HG02938 (cell line): ENCODE data around the gene GALNT9.
"Not testable (repeated sequence)": the region's sequence is repeated elsewhere in the genome, so short reads cannot be mapped to it uniquely, and the experiment has no call there.

ENCODE experiments used
- ATAC-seq: cut with Tn5 transposase; IDR thresholded peaks from one replicate; pipeline ENCODE4 v1.9.1; 2021; ENCODE audit warnings: mild to moderate bottlenecking, moderate library complexity; ENCODE audit not compliant: unreplicated experiment

GALNT9 gene

DNA sequence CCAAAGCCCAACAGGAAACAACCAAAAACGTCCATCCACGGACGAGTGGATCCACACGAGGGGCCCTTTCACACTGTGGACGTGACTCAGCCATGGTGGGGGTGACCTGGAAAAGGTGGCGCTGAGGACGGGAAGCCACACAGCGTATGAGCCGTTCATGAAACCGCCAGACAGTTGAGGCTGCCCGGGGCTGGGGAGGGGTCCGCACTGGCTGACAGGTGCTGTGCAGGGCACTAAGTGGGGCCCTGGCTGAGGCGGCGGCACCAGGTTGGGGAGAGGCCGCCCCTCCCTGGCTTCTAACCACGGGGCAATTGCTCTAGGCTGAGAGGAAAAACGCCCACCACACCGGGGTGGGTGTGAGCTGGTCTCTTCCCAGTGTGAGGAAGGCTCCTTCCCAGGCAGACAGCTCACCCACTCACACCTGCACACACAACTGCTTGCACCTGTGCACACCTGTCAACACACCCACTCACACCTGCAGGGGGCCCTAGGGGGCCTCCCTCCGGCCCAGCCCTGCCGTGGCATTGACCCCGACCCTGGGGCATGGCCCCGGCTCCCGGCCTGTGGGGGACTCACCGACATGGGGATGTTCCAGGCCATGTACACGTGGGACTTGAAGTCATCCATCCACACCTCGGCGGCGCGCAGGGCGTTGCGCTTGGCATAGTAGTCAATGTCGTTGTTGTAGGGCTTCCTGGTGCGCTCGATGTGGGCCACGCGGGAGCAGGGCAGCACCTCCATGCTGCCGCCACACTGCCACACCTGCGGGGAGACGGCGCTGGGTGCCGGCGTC is 126.3 kb downstream of the GALNT9 start:
- no peak for ATAC-seq

DNA sequence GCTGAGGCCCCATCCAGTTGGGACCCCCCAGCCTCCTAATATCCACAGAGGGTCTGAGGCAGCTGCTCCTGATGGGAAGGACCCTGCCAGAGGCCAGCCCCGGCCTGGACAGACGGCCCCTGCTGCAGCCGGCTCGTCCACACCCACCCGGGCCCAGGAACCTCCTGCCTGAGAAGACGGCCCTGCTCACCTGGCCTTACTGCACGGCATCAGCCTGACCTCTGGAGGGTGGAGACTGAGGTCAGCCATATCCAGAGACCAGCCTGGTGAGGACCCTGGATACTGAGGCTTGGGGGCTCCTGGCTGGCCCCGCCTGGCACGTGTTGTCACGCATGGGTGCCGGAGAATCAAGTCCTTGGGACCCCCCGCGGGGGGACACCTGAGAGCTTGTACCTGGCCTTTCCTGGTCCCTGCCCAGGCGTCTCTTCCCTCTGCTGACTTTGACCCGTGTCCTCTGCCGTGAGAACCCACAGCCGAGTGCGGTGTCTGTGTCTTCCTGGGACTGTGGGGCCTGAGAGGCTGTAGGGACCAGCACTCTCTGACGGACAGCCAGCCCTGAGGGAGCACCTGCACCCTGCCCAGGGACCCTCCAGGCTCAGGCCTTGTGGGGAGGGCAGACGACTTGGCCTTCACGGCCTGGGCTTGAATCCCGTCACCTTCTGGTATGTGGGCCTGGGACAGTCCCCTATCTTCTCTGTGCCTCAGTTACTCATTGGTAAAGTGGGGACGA is 127.8 kb downstream of the GALNT9 start:
- no peak for ATAC-seq

DNA sequence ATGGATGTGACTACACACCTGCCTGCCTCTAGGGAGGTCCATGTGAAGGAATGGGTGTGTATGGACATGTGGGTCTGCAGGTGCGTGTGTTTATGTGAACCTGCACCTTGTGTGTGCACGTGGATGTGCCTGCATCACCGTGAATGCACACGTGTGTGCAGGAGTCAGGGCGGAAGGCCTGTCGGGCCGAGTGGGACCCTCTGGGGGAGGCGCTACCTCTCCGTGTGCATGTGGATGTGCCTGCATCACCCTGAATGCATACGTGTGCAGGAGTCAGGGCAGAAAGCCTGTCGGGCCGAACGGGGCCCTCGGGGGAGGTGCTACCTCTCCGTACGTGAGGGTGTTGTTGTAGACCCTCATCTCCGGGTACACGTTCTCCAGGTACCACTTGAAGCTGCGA is 128.6 kb downstream of the GALNT9 start:
- ATAC-seq: no peak

DNA sequence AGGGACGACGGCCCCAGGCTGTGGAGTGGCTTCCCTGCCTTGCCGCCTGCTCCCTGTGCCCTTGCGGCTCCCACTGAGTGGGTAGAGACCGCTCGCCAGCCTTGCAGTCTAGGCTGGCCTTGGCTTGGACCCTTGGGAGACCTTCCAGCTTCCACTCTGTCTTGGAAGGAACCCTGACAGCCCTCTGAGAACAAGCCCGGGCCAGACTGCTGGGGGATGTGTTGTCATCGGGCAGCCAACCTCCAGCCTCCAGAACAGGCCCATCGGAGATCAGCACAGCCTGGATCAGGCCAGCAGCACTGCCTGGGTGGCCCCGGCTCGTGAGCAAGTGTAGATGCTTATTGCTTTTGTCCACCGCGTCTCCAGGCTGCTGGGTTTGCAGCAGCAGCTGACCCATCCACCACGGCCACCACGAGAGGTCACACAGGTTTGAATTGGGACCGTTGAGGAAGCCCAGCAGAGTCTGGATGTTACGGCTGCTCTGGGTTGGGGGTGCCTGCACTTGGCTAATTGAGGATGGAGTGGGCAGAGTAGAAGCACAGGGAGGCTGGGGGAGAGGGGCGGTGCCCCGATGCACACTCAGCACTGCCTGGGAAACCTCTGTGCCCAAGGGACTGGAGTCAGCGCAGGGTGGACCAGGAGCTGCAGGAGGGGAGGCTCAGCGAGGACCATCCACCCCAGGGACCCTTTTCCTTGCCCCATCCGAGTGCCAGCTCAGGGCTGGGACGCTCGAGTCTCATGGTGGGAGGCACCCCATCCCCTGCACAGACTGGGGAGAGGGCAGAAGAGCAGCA is 129.7 kb downstream of the GALNT9 start:
- no peak for ATAC-seq

DNA sequence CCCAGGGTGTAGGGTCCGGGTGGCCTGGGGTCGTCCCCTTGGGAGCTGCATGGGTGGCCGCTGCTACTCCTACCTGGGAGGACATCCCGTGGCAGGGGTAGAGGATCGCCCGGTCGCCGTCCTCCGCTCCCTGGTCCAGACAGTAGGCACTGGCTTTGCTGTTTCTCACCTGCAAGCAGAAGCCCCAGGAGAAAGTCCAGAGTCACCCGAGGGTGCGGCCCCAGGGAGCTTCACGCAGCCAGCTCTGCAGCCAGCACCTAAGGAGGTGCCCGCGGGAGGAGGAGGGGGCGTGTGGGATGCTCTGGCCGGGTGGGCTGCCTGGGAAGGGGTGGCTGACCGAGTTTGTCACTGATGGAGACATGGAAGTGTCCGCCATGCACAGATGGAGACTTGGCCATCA is 130.3 kb downstream of the GALNT9 start:
- no peak for ATAC-seq

DNA sequence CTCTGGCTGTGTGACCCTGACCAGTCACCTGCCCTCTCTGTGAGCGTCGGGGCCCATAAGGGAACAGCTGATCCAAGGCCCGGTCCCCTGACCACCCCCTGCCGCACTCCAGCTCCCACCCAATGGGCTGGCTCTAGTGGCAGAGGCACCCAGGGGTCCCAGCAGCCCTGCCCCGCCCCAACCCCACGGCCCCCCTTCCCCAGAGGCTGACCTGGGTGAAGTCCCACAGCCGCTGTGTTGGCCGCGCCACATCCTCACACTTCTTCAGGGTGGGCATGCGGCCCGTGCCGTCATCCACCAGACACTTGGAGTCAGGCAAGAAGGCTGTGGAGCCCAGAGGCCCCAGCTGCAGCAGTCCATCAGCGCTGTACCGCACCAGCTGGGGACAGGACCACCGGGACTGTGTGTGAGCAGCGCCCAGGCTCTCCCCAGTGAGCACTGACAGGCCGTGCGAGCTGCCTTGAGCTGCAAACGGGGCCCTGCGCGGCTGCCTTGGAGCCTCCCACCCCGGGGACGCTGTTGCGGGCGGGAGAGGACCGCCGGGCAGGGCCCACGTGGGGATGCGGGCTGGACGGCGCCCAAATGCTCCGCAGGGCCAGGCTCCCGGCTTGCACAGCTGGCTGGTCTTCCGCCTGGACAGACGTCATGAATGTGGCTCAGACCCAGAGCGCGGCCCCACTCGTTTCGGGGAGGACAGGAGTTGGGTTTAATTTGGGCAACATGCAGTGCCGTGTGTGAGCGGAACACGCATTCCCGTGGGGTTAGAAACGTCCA is 131.6 kb downstream of the GALNT9 start:
- no peak for ATAC-seq

DNA sequence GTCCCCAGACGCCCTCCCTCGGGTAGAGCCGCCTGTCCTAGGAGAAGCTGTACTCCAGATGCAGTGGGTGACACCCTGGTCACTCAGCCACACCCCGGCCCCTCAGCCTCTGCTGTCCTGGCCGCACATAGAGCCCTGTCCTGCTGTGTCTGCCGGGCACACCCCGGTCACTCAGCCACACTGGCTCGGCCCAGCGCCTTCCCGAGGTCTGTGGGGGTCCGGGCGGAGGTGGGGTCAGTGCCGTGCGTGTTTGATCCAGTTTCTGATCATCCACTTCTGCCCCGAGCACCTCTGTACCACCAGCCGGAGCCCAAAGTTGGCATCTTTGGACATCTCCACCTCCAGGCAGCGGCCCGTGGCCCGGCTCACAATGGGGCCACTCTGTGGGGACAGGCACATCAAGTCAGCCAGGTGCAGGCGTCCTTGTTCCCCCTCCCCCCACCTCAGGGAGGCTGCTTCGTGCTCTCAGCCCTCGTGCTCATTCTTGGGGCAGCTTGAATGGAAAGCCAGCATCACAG is 132.5 kb downstream of the GALNT9 start:
- no peak for ATAC-seq

DNA sequence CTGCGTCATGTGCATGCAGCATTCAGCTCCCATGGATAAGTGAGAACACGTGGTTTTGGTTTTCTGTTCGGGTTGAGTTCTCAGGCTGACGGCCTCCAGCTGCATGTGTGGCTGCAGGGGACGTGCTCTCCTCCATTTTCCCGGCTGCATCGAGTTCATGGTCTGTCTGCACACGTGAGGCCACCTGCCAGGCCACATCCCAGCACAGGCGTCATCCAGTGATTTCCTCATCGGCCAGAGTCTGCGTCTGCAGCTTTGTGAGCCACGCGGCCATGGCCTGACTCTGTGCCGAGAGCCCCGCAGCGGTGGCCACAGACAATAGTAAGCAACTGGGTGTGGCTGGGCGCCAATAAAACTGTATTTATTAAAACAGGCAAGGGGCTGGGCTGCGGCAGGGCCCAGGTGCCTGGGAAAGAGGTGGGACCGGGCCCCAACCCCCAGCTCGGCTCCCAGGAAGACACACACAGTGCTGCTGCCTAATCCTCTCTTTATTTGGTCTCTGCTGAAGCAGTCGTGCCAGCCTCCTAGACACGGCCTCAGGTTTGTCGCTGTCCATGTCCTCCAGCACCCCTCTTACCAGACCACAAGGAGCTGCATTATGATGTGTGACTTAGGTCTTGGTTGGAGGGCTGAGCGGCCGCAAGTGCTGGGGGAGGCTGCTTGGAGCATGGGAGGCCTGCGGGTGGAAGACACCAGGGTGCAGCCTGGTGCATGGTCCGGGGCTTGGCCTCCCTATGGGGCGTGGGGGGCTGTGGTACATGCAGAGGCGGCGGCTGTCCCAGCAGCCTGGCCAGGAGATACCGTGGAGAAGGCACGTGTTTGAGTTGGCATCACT is 133.1 kb downstream of the GALNT9 start:
- ATAC-seq: no peak

DNA sequence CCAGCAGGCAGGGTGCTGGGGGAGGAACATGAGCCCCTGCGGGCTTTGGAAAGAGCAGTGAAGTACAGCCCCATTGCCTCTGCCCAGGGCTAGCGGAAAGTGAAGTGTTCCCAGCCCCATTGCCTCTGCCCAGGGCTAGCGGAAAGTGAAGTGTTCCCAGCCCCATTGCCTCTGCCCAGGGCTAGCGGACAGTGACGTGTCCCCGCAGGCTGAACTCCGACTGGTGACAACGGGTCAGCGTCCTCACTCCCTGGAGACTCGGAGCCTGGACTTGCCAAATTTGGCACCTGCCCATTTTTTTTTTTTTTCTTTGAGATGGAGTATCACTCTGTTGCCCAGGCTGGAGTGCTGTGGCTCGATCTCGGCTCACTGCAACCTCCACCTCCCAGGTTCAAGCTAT is 134.1 kb downstream of the GALNT9 start:
- not testable (repeated sequence) for ATAC-seq

DNA sequence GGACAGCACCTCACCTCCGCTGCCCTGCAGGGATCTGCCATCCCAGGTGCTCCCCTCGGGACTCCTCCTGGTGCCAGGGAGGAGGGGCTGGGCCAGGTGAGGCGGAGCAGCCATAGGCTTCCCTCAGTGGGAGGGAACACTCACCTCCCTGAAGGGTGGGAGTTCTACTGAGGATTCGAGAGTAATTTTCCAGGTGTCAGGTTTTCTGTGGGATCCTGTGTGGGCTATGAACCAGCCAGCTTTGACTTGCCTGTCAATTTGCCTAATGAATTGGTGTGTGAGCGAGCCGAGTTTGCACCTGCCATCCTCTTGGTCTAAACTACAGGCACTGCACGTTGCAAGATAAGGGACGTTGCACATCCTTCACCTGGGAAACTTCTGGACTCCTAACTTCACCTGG is 134.8 kb downstream of the GALNT9 start:
- ATAC-seq: no peak

DNA sequence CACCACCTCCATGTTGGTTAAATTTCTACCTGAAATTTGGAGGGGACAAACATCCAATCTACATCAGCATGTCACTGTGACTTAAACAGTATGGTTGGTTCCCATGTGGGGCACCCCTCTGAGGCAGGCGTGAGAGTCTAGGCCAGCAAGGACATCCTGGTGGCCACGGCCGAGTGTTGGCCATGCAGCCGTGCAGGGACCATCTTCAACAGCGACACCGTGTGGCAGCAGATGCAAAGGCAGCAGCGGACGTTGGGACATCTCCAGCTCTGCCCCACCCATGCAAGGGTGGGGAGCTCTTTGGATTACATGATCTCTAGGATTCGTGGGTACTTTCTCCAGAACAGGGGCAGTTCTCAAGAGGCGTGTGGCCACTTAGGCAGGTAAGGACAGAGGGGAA is 135.3 kb downstream of the GALNT9 start:
- no peak for ATAC-seq

DNA sequence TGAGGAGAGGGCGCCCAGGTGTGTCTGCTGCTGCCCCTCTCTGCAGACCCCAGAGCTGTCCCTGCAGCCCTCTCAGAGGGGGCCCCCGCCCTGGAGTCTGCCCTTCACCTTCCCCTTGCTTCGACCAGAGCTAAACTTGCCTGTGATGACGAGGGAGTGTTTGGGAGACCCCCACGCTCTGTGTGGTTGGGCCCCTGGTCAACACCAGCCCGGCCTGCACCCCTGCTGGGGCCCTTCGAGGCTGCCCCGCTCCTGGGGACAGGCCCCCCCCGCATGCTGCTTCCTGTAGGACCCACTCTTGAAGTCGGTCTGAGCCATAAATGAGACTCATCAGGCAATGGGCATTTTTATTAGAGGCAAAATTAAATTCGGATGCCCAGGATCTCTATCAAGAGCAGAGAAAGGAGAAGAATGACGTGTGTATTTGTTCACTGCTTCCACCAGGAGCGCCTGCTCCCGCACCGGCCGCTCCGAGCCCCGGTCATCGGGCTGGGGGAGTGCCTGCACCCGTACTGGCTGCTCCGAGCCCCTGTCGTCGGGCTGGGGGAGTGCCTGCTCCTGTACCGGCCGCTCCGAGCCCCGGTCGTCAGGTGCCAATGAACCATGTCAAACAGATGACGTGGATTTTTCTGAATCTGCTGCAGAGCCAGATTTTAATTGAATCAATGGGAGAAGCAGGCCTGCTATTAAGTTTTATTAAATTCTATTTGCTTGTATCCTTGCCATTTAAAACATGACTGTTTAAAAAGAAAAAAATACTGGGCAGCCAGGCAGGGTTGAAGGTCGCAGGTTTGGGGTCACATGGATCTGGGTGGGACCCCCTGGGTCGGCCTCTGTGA is 137.5 kb downstream of the GALNT9 start:
- no peak for ATAC-seq

DNA sequence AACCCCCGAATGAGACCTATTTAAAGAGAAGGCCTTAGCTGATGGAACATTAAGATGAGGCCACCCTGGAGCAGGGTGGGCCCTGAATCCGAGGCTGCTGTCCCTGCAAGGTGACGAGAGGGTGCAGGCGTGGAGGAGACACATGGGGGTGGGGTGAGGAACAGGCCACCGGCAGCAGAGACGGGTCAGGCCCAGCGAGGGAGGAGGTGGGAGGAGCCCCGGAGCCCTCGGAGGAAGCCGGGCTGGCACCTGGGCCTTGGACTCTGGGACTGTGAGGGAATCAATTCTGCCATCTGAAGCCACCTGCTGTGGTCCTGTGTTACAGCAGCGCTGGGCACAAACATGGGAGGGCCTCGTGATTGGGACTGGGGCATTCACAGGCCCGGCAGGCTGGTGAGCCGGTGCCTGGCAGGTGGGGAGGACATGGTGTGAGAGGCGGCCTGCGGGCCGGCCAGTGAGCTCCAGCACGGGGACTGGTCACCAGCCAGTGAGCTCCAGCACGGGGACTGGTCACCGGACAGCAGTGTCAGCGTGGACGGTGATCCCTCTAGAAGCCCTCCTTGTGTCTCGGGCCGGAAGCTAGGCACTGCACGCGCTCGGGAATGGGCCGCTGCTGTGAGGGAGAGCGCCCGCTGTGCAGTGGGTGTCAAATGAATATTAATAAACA is 138.4 kb downstream of the GALNT9 start:
- no peak for ATAC-seq

DNA sequence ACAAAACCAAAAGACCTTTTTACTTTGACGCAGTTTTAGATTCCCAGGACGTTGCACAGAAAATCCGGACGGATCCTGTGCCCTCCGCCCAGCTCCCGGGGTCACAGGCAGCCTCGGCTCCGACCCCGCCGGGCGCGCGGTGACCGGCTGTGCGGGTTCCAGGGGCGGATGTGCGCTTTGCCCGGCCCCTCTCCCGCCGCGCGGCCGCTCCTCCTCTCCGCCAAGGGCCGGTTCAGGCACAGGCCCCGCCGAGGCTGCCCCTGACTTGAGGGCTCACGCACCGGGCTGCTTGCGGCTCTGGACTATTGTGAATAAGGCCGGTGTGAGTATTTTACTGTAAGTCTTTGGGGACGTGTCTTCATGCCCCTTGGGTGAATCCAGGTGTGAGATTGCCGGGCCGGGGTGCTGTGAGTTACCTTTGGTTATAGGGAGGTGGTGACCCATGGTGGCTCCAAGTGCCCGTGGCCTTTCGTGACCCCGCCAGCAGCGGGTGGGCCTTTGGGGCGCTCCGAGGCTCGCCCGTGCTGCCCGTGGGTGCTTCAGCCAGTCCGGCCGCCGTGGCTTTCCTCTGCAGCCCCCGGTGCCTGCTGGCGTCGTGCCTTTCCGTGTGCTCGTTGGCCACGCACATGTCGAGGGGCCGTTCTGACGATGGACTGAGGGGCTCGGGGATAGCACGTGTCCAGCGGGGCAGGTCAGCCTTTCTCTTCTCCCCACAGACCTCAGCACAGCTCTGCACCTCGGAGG is 139.2 kb downstream of the GALNT9 start:
- peak; percentile 12 for ATAC-seq

DNA sequence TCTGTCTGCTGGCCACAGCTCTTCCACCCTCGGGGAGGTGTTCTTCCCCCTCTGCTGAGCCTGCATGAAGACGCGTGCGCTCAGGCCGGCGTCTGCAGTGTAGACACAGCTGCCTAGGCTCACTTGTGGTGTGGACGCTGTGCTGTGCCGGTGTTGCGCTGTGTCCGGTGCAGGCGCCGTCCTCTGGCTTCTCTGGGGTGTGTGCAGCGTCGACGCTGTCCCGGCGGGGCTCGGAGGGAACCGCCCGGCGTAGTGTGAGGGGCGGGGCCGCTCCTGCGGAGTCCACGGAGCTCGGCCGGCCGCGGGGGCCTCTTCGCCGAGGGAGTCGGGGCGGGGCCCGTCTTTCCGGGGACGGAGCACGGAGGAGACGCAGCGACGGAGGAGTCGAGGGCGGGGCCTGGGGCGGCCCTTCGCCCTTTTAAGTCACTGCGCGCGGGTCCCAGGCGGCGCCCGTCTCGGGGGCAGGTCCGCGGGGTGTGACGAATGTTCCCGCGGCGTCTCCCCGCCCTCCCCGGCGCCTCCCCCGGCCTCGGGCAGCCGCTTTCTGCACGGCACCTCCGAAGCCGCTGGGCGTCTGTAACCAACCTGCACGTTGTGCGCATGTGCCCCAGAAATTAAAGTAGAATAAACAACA is 139.9 kb downstream of the GALNT9 start:
- peak; percentile 74 for ATAC-seq

DNA sequence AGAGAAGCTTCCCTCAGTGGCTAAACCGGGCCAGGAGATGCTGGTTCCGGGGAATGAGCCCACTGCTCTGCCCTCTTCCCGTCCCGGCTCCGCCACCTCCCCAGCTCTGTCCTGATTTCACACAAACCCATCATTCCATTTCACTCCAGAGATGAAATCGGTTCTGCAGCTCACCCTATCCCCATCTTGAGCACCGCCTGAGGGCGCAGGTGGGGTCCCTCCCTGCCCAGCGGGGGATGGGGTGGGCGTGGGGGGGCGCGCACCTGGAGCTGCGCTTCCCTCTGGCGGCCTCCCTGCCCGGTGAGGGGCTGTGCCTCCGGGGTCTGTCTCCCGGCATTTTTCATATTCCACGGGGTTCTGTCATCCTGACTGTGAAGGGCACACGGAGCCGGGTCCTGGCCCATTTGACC is 140.5 kb downstream of the GALNT9 start:
- no peak for ATAC-seq

DNA sequence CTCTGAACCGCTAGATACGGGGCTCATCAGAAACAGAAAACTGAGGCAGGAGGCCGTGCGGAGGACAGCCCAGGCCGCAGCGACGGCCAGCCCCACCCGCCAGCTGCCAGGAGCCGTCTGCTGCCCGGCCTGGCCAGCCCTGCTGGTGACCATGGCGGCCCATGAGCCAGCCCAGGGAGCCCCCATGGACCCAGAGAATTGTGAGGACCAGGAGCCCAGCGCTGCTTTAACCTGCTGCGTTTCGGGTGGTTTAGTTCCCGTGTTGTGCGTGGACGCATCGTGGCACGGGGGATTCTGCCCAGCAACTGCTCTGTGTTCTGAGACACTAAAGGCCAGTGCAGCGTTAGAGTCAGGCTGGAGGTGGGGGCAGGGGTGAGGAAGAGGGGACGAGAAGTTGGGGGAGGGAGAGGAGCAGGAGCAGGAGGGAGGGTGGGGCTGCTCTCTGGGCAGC is 140.9 kb downstream of the GALNT9 start:
- ATAC-seq: no peak
